Duodenal mucosa (tissue), 2 donors: ENCODE measurements around the gene SLC35A3.
"Not testable (repeated sequence)": the region's sequence is repeated elsewhere in the genome, so short reads cannot be mapped to it uniquely, and the experiment has no call there.

ENCODE experiments used
- H3K27ac ChIP-seq: one replicate; pipeline ENCODE4 v1.7.0; 2013; ENCODE audit warnings: low read depth, low read length
- H3K27me3 ChIP-seq, 2 donors: one replicate each; pipeline ENCODE4 v1.7.0; 2013; ENCODE audit warnings: low read length in 2 of 2, control low read depth in 1 of 2; ENCODE audit not compliant: insufficient read depth in 2 of 2, control insufficient read depth in 1 of 2
- H3K36me3 ChIP-seq, 2 donors: one replicate each; pipeline ENCODE4 v1.7.0; 2013; ENCODE audit warnings: low read length in 2 of 2, control low read depth in 1 of 2; ENCODE audit not compliant: insufficient read depth in 2 of 2, control insufficient read depth in 1 of 2
- H3K4me1 ChIP-seq, 2 donors: one replicate each; pipeline ENCODE4 v1.7.0; 2013; ENCODE audit warnings: low read length in 2 of 2, control low read depth in 1 of 2; ENCODE audit not compliant: insufficient read depth in 2 of 2, control insufficient read depth in 1 of 2
- H3K4me3 ChIP-seq, 2 donors: one replicate each; pipeline ENCODE4 v1.7.0; 2013; ENCODE audit warnings: low read length in 2 of 2, low read depth in 1 of 2
- H3K9ac ChIP-seq, 2 donors: one replicate each; pipeline ENCODE4 v1.7.0; 2013; ENCODE audit warnings: low read length in 2 of 2, low read depth in 1 of 2
- H3K9me3 ChIP-seq, 2 donors: one replicate each; pipeline ENCODE4 v1.7.0; 2013; ENCODE audit warnings: low read length in 2 of 2, control low read depth in 1 of 2; ENCODE audit not compliant: control insufficient read depth in 1 of 2

The SLC35A3 gene

GRCh38 chr1:99955375-99955774, 14.4 kb upstream of the SLC35A3 start:
- no peaks in the 10 kb centered on the region for H3K4me1 ChIP-seq
- no peaks in the 10 kb centered on the region for H3K9me3 ChIP-seq
- no peaks in the 10 kb centered on the region for H3K27me3 ChIP-seq
- H3K36me3 ChIP-seq = no peaks in the 10 kb centered on the region
- no peak overlapping the region for H3K27ac ChIP-seq
- no peak overlapping the region for H3K4me3 ChIP-seq
- no peak overlapping the region for H3K9ac ChIP-seq

GRCh38 chr1:99956755-99957154, 13.0 kb upstream of the SLC35A3 start:
- Histone ChIP-seq H3K9me3 (no peaks in the 10 kb centered on the region), H3K36me3 (no peaks in the 10 kb centered on the region), H3K4me3 (no peak overlapping the region), H3K27me3 (no peaks in the 10 kb centered on the region), H3K27ac (no peak overlapping the region), H3K4me1 (no peaks in the 10 kb centered on the region), H3K9ac (no peak overlapping the region)

- Histone ChIP-seq H3K27ac (no peak overlapping the region), H3K9me3 (no peaks in the 10 kb centered on the region)
These were observed 12.0 kb upstream of the SLC35A3 start for GRCh38 chr1:99957818-99958217.

DNA sequence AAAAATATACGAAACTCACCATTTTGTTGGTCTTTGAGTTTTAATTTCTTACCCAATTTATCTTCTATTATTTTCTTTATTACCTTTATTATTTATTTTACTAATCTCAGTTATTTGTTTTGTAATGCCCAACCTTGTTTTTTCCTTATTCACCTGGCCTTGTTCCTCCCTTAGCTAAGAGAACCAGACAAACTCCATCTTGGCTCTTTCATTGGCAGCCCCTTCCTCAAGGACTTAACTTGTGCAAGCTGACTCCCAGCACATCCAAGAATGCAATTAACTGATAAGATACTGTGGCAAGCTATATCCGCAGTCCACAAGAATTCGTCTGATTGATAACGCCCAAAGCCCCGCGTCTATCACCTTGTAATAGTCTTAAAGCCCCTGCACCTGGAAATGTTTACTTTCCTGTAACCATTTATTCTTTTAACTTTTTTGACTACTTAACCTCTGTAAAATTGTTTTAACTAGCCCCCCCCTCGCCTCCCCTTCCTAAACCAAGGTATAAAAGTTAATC, 10.5 kb upstream of the SLC35A3 start:
- H3K4me3 ChIP-seq, H3K9ac ChIP-seq, H3K27me3 ChIP-seq, H3K4me1 ChIP-seq, H3K27ac ChIP-seq, H3K9me3 ChIP-seq, H3K36me3 ChIP-seq: not testable (repeated sequence)

More at GRCh38 chr1:99957818-99958217, 12.0 kb upstream of the SLC35A3 start:
- no peaks in the 10 kb centered on the region for H3K4me1 ChIP-seq
- no peak overlapping the region for H3K4me3 ChIP-seq
- H3K9ac ChIP-seq = no peak overlapping the region
- no peaks in the 10 kb centered on the region for H3K36me3 ChIP-seq
- H3K27me3 ChIP-seq = no peaks in the 10 kb centered on the region

DNA sequence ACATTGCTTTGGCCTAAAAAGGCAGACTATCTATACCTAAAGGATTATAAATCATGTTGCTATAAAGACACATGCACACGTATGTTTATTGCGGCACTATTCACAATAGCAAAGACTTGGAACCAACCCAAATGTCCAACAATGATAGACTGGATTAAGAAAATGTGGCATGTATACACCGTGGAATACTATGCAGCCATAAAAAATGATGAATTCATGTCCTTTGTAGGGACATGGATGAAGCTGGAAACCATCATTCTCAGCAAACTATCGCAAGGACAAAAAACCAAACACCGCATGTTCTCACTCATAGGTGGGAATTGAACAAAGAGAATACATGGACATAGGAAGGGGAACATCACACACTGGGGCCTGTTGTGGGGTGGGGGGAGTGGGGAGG, 9.5 kb upstream of the SLC35A3 start:
- H3K9ac ChIP-seq, H3K9me3 ChIP-seq, H3K4me3 ChIP-seq, H3K4me1 ChIP-seq, H3K27me3 ChIP-seq, H3K27ac ChIP-seq, H3K36me3 ChIP-seq: not testable (repeated sequence)

DNA sequence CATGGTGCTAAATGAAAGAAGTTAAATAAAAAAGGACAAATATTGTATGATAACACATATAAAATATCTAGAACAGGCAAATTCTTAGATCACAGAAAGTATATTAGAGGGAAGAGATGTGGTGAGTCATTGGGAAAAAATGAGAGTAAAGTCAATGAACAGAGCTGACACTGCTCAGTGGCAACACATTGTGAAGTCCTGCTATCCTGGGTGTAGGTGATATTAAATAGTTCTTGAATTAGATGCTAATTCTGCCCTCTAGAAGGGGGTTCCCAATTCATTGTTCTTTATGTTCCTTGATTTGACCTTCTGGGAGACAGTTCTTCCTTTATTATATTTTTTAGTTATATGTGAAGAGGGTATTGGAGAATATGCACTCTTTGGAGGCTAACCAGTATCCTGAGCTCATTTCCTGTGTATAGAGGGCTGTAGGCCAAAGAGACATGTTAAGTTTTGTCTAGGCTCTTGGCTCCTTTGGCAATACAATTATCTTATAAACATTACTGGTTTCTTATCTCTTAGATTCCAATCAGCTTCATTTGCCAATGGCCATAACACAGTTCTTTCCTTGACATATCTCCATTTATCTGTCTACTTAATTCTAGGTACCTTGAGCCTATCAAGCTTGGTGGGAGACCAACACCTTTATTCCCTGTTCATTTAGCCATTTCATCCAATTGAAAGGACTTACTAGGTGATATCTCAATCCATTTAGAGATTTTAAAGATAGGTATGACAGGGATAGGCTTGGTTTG, 6.6 kb upstream of the SLC35A3 start:
- no peaks in the 10 kb centered on the region for H3K27me3 ChIP-seq

DNA sequence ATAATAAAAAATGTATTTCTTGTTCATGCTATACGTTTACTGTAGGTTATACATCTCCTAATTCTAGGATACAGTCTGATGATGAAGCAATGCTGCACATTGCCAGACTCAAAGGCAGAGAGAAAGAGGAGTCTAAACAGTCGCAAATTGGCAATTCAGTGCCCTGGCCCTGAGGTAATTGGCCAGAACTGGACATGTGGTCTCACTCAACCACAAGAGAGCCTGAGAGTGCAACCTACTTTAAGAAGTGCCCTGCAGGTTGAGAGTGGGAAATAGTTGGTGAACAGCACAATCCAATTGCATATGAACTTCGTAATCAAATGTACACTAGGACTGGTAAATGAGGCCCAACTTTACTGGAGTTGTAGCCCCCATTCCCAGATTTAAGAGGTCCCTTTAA, 5.0 kb upstream of the SLC35A3 start:
- peaks cover 11% of the 10 kb centered on the region in 2 donors for H3K4me1 ChIP-seq
- no peaks in the 10 kb centered on the region for H3K9me3 ChIP-seq
- H3K9ac ChIP-seq = no peak overlapping the region
- H3K36me3 ChIP-seq = no peaks in the 10 kb centered on the region
- no peaks in the 10 kb centered on the region for H3K27me3 ChIP-seq
- no peak overlapping the region for H3K27ac ChIP-seq
- no peak overlapping the region for H3K4me3 ChIP-seq

More for the DNA sequence above, 6.6 kb upstream of the SLC35A3 start:
- Histone ChIP-seq H3K36me3 (no peaks in the 10 kb centered on the region), H3K9ac (no peak overlapping the region), H3K27ac (no peak overlapping the region), H3K4me3 (no peak overlapping the region), H3K9me3 (no peaks in the 10 kb centered on the region), H3K4me1 (no peaks in the 10 kb centered on the region)

DNA sequence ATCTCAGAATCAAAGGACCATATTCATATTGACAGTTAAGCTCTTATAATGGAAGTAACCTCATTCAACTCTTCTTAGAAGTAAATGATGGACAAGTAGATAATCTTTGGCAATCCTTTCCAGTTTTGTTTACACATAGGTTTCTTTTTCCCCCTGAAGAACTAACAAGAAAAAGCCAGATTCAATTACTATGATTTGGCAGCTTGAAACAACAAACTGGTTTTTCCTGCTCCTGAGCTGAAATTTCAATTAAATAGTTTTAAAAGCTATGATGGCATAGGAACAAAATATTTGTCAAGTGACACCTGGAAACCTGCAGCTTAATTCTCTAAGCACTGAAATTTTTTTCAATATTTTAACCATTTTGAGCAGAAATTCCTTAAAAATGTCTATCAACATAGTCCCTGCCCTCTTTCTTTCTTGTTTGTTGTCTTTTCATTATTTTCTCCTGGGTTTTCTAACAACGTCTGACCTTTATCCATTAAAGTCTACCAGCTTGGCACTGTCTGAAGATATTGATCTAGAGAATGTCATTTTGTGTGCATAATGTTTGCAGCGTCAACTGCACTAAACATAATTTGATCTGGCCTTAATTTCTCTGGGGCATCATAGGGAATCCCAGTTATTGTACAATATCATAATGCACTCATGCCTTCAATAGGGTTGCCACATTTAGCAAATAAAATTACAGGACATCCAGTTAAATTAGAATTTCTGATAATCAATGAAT, 4.0 kb upstream of the SLC35A3 start:
- Histone ChIP-seq H3K27me3 (no peaks in the 10 kb centered on the region), H3K4me1 (peaks cover 11% of the 10 kb centered on the region in 2 donors), H3K36me3 (no peaks in the 10 kb centered on the region), H3K9ac (no peak overlapping the region), H3K4me3 (no peak overlapping the region), H3K9me3 (no peaks in the 10 kb centered on the region), H3K27ac (no peak overlapping the region)

DNA sequence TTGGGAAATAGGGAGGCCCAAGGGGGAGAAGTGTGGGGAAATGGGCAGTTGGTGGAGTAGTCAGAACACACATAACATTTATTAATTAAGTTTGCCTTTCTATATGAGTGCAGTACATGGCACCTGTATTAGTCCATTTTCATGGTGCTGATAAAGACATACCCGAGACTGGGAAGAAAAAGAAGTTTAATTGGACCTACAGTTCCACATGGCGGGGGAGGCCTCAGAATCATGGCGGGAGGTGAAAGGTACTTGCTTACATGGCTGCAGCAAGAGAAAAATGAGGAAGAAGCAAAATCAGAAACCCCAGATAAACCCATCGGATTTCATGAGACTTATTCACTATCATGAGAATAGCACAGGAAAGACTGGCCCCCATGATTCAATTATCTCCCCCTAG, 1.6 kb upstream of the SLC35A3 start:
- H3K4me3 ChIP-seq = no peak overlapping the region
- H3K4me1 ChIP-seq = peaks cover 11% of the 10 kb centered on the region in 2 donors
- H3K27me3 ChIP-seq = no peaks in the 10 kb centered on the region
- H3K9me3 ChIP-seq = no peaks in the 10 kb centered on the region
- H3K27ac ChIP-seq = no peak overlapping the region
- no peak overlapping the region for H3K9ac ChIP-seq
- no peaks in the 10 kb centered on the region for H3K36me3 ChIP-seq

GRCh38 chr1:99969260-99969728, 502 bp upstream of the SLC35A3 start:
- peaks cover 11 to 15% of the 10 kb centered on the region in 2 donors for H3K4me1 ChIP-seq
- H3K27ac ChIP-seq = peak overlapping the region; percentile 78
- no peaks in the 10 kb centered on the region for H3K36me3 ChIP-seq
- H3K9ac ChIP-seq = peak overlapping the region; percentile 81 to 91
- H3K27me3 ChIP-seq = no peaks in the 10 kb centered on the region
- no peaks in the 10 kb centered on the region for H3K9me3 ChIP-seq
- H3K4me3 ChIP-seq = peak overlapping the region; percentile 95 to 100
